Neural cell (in vitro differentiated cells): ENCODE results near the gene ABHD17B.

ENCODE experiments used
- CTCF ChIP-seq: fragments of 450-650 bp; IDR thresholded peaks from 2 replicates; pipeline ENCODE4 v1.5.1; 2014; ENCODE audit warnings: antibody characterized with exemption, mild to moderate bottlenecking, moderate library complexity; ENCODE audit not compliant: poor library complexity, severe bottlenecking
- EP300 ChIP-seq: fragments of 450-650 bp; conservative IDR thresholded peaks from 2 replicates; pipeline ENCODE4 v1.6.1; 2014; ENCODE audit warnings: antibody characterized with exemption, mild to moderate bottlenecking, moderate library complexity; ENCODE audit not compliant: poor library complexity, severe bottlenecking
- EZH2 ChIP-seq: fragments of 200-600, 300-800 bp; shearing (Covaris generic), sonication (generic); IDR thresholded peaks from 2 replicates; pipeline ENCODE4 v1.6.1; 2014; ENCODE audit warnings: antibody characterized with exemption, low read length, borderline replicate concordance, mild to moderate bottlenecking; ENCODE audit not compliant: insufficient read depth, poor library complexity, severe bottlenecking
- MXI1 ChIP-seq: fragments of 450-650 bp; conservative IDR thresholded peaks from 2 replicates; pipeline ENCODE4 v1.6.1; 2014; ENCODE audit warnings: antibody characterized with exemption, mild to moderate bottlenecking; ENCODE audit not compliant: poor library complexity, severe bottlenecking
- POLR2AphosphoS5 ChIP-seq: IDR thresholded peaks from 2 replicates; pipeline ENCODE4 v1.6.1; 2012
- RAD21 ChIP-seq: fragments of 450-650 bp; conservative IDR thresholded peaks from 2 replicates; pipeline ENCODE4 v1.6.1; 2014; ENCODE audit warnings: antibody characterized with exemption, mild to moderate bottlenecking, moderate library complexity
- REST ChIP-seq: IDR thresholded peaks from 2 replicates; pipeline ENCODE4 v1.6.1; 2012; ENCODE audit warnings: borderline replicate concordance
- SMC3 ChIP-seq: fragments of 450-650 bp; conservative IDR thresholded peaks from 2 replicates; pipeline ENCODE4 v1.6.1; 2014; ENCODE audit warnings: antibody characterized with exemption, mild to moderate bottlenecking, moderate library complexity; ENCODE audit not compliant: poor library complexity
- TAF1 ChIP-seq: IDR thresholded peaks from 2 replicates; pipeline ENCODE4 v1.6.1; 2012; ENCODE audit warnings: low read depth

GRCh38 chr9:71835596-71835995 lies 75.4 kb downstream of the ABHD17B start:
- no peak for TF ChIP-seq SMC3
- no peak for TF ChIP-seq CTCF
- no peak for TF ChIP-seq EP300
- TF ChIP-seq EZH2 = no peak
- no peak for TF ChIP-seq TAF1
- no peak for TF ChIP-seq POLR2AphosphoS5
- no peak for TF ChIP-seq RAD21
- no peak for TF ChIP-seq REST
- no peak for TF ChIP-seq MXI1
